Astrocyte (in vitro differentiated cells and primary cell): Measurements from ENCODE around the gene DOCK10. TPM values are rescaled to one million over a fixed set of nuclear protein-coding genes. Genes with fewer than 3 reads are reported as not detected.

ENCODE experiments used
- DNase-seq: peaks from one replicate; pipeline ENCODE4 v3.0.0-alpha.2; 2010; ENCODE audit warnings: low read depth
- FAIRE-seq: peaks from 2 replicates; lab custom pipeline; 2011; peaks lifted over from hg19 to GRCh38; lab: Jason Lieb, UNC
- H2AFZ ChIP-seq: 2 replicates; pipeline ENCODE4 v1.6.0; 2012; ENCODE audit warnings: low read depth, low read length, inconsistent platforms
- H3K27ac ChIP-seq: 2 replicates; pipeline ENCODE4 v1.5.1; 2011; ENCODE audit warnings: low read depth, low read length, inconsistent platforms
- H3K27me3 ChIP-seq: 2 replicates; pipeline ENCODE4 v1.6.0; 2011; ENCODE audit warnings: low read length, inconsistent platforms; ENCODE audit not compliant: insufficient read depth
- H3K36me3 ChIP-seq: 2 replicates; pipeline ENCODE4 v1.5.1; 2011; ENCODE audit warnings: low read length, inconsistent platforms; ENCODE audit not compliant: insufficient read depth
- H3K4me1 ChIP-seq: 2 replicates; pipeline ENCODE4 v1.5.1; 2011; ENCODE audit warnings: low read length, inconsistent platforms; ENCODE audit not compliant: insufficient read depth
- H3K4me2 ChIP-seq: 2 replicates; pipeline ENCODE4 v1.6.0; 2012; ENCODE audit warnings: low read length, inconsistent platforms
- H3K4me3 ChIP-seq: 2 replicates; pipeline ENCODE4 v1.5.1; 2011; ENCODE audit warnings: low read depth, mild to moderate bottlenecking, low read length, inconsistent platforms; ENCODE audit not compliant: insufficient read depth
- H3K79me2 ChIP-seq: 2 replicates; pipeline ENCODE4 v1.6.0; 2012; ENCODE audit warnings: mild to moderate bottlenecking, low read length, inconsistent platforms; ENCODE audit not compliant: insufficient read depth
- H3K9ac ChIP-seq: 2 replicates; pipeline ENCODE4 v1.6.0; 2012; ENCODE audit warnings: mild to moderate bottlenecking, low read length, inconsistent platforms
- H3K9me3 ChIP-seq: 2 replicates; pipeline ENCODE4 v1.5.1; 2012; ENCODE audit warnings: low read depth, mild to moderate bottlenecking, low read length, inconsistent platforms; ENCODE audit not compliant: insufficient read depth
- H4K20me1 ChIP-seq: 2 replicates; pipeline ENCODE4 v1.6.0; 2012; ENCODE audit warnings: low read length, inconsistent platforms; ENCODE audit not compliant: insufficient read depth
- H3K27ac Mint-ChIP-seq: one replicate; pipeline ENCODE4 v1.8.0; 2021; ENCODE audit warnings: mild to moderate bottlenecking, mixed read lengths; ENCODE audit not compliant: unreplicated experiment
- H3K27me3 Mint-ChIP-seq: one replicate; pipeline ENCODE4 v1.8.0; 2021; ENCODE audit warnings: low read depth, mixed read lengths; ENCODE audit not compliant: unreplicated experiment
- H3K36me3 Mint-ChIP-seq: one replicate; pipeline ENCODE4 v1.8.0; 2021; ENCODE audit warnings: low read depth, mixed read lengths; ENCODE audit not compliant: unreplicated experiment
- H3K4me1 Mint-ChIP-seq: one replicate; pipeline ENCODE4 v1.8.0; 2021; ENCODE audit warnings: low read depth, mixed read lengths; ENCODE audit not compliant: unreplicated experiment
- H3K4me3 Mint-ChIP-seq: one replicate; pipeline ENCODE4 v1.8.0; 2021; ENCODE audit warnings: mild to moderate bottlenecking, moderate library complexity, mixed read lengths; ENCODE audit not compliant: unreplicated experiment
- H3K9me3 Mint-ChIP-seq: one replicate; pipeline ENCODE4 v1.8.0; 2021; ENCODE audit warnings: mild to moderate bottlenecking, mixed read lengths; ENCODE audit not compliant: unreplicated experiment
- EZH2 ChIP-seq: IDR thresholded peaks from 2 replicates; pipeline ENCODE4 v1.6.1; 2012; ENCODE audit warnings: mild to moderate bottlenecking, low read length, inconsistent platforms; ENCODE audit not compliant: insufficient read depth
- total RNA-seq: library from RNA; stranded (reverse); gene quantifications from 2 replicates; pipeline ENCODE4 v1.2.1, GENCODE V29; 2021
- TF ChIP-seq, protein P1 (sequence below): IDR thresholded peaks from 2 replicates; pipeline ENCODE4 v1.5.1; 2011; ENCODE audit warnings: low read depth, mild to moderate bottlenecking, inconsistent platforms, low read length, moderate library complexity; ENCODE audit not compliant: insufficient read depth

The DOCK10 gene
- total RNA-seq, 1 donor from 2014 or later, result 7.7 TPM

DNA sequence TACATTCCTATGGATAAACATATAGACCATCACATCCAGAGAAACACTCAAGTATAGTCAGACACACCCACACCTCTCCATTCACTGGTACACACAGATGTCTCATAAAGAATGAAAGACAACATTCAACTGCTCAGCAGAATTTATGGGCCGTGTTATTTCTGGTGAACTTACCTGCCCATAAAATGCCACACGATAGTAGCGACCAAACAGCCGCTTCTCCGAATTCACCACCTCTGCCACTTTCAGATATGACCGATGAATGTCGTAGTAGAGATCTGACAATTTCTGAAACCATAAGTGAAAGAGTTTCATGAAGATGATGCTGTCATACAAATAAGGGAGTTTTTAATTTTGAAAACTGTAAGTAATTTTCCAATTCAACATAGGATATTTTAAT lies 255.4 kb downstream of the DOCK10 start:
- H3K4me2 ChIP-seq, result no peak overlapping the region
- FAIRE-seq (no peak), DNase-seq (no peak)
- no peaks in the 10 kb centered on the region for H4K20me1 ChIP-seq
- peaks cover 23% of the 10 kb centered on the region for H3K36me3 ChIP-seq
- Mint-ChIP-seq H3K4me1 (peaks cover 5% of the 10 kb centered on the region), H3K36me3 (no peaks in the 10 kb centered on the region), H3K4me3 (no peak overlapping the region), H3K27ac (no peak overlapping the region), H3K27me3 (no peaks in the 10 kb centered on the region), H3K9me3 (no peaks in the 10 kb centered on the region)
- TF ChIP-seq, protein P1, sequence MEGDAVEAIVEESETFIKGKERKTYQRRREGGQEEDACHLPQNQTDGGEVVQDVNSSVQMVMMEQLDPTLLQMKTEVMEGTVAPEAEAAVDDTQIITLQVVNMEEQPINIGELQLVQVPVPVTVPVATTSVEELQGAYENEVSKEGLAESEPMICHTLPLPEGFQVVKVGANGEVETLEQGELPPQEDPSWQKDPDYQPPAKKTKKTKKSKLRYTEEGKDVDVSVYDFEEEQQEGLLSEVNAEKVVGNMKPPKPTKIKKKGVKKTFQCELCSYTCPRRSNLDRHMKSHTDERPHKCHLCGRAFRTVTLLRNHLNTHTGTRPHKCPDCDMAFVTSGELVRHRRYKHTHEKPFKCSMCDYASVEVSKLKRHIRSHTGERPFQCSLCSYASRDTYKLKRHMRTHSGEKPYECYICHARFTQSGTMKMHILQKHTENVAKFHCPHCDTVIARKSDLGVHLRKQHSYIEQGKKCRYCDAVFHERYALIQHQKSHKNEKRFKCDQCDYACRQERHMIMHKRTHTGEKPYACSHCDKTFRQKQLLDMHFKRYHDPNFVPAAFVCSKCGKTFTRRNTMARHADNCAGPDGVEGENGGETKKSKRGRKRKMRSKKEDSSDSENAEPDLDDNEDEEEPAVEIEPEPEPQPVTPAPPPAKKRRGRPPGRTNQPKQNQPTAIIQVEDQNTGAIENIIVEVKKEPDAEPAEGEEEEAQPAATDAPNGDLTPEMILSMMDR, result no peak
- no peak for TF ChIP-seq EZH2
- H3K4me3 ChIP-seq, result no peak overlapping the region
- H3K9ac ChIP-seq, result no peak overlapping the region
- H3K27ac ChIP-seq, result no peak overlapping the region
- no peaks in the 10 kb centered on the region for H3K9me3 ChIP-seq
- H3K27me3 ChIP-seq, result no peaks in the 10 kb centered on the region
- H3K79me2 ChIP-seq, result no peaks in the 10 kb centered on the region
- H3K4me1 ChIP-seq, result no peaks in the 10 kb centered on the region
- no peak overlapping the region for H2AFZ ChIP-seq

DNA sequence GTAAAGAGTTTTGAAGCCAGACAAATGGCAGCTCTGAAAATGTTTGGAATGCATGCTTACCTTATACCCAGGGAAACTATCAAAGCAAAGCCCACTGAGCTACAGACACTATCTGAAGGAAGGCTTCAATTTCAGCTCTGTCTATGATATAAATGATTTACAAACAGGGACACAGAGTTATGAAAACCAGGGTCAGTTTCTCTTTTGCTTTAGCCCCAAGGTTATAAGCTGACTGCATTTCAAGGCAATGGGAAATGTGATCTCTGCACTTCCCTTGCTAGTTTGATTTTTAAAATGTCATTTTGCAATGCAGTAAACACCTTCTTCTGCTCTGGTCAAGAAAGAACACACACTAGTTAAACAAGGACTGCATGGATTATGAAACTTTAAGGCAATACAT lies 260.9 kb downstream of the DOCK10 start:
- Histone ChIP-seq H3K79me2 (no peaks in the 10 kb centered on the region), H3K9me3 (no peaks in the 10 kb centered on the region), H3K4me3 (no peak overlapping the region), H4K20me1 (no peaks in the 10 kb centered on the region), H3K4me1 (no peaks in the 10 kb centered on the region), H3K4me2 (no peak overlapping the region), H3K36me3 (peaks cover 3% of the 10 kb centered on the region), H3K27me3 (no peaks in the 10 kb centered on the region), H3K9ac (no peak overlapping the region), H2AFZ (no peak overlapping the region), H3K27ac (no peak overlapping the region)
- Mint-ChIP-seq H3K27me3 (no peaks in the 10 kb centered on the region), H3K9me3 (no peaks in the 10 kb centered on the region), H3K27ac (no peak overlapping the region), H3K36me3 (no peaks in the 10 kb centered on the region), H3K4me1 (peaks cover 22% of the 10 kb centered on the region), H3K4me3 (no peak overlapping the region)
- no peak for FAIRE-seq
- no peak for DNase-seq
- TF ChIP-seq, protein P1, result no peak
- TF ChIP-seq EZH2, result no peak

DNA sequence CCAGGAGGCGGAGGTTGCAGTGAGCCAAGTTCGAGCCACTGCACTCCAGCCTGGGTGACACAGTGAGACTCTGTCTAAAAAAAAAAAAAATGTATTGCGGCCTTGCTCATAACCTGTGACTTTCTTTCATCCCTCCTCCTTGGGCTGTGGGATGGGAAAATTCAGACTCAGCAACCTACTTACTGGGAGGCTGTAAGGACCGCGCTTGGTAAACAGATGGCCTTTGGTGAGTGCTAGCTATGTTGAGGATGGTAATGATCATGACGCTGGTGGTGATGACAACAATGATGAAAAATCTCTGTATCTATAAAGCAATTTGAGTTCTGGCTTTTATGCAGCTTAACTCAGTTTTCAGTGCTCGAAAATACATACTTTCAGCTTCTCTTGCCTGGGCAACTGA lies 261.4 kb downstream of the DOCK10 start:
- no peaks in the 10 kb centered on the region for H3K9me3 ChIP-seq
- no peak for FAIRE-seq
- no peak overlapping the region for H3K4me3 Mint-ChIP-seq
- no peaks in the 10 kb centered on the region for H3K36me3 Mint-ChIP-seq
- H3K27me3 Mint-ChIP-seq, result no peaks in the 10 kb centered on the region
- H3K27ac ChIP-seq, result no peak overlapping the region
- H3K9me3 Mint-ChIP-seq, result no peaks in the 10 kb centered on the region
- H3K27ac Mint-ChIP-seq, result no peak overlapping the region
- TF ChIP-seq, protein P1, result no peak
- TF ChIP-seq EZH2, result no peak
- H3K9ac ChIP-seq, result no peak overlapping the region
- no peaks in the 10 kb centered on the region for H3K4me1 ChIP-seq
- H3K36me3 ChIP-seq, result no peaks in the 10 kb centered on the region
- H4K20me1 ChIP-seq, result no peaks in the 10 kb centered on the region
- no peaks in the 10 kb centered on the region for H3K27me3 ChIP-seq
- peaks cover 22% of the 10 kb centered on the region for H3K4me1 Mint-ChIP-seq
- H3K4me2 ChIP-seq, result no peak overlapping the region
- no peak overlapping the region for H3K4me3 ChIP-seq
- H3K79me2 ChIP-seq, result no peaks in the 10 kb centered on the region
- no peak for DNase-seq
- no peak overlapping the region for H2AFZ ChIP-seq
